Sigmoid colon (tissue), 7 donors: Measurements from ENCODE around the gene C11orf54. TPM values are rescaled to one million over a fixed set of nuclear protein-coding genes. Genes with fewer than 3 reads are reported as not detected.

Experiments
- DNase-seq: peaks from one replicate; pipeline ENCODE4 v3.0.0-alpha.2; 2019
- H3K27ac ChIP-seq, 4 donors: fragments of 200-600 bp; sonication (generic); one replicate each; pipeline ENCODE4 v1.5.1; 2016 to 2019; ENCODE audit warnings: mild to moderate bottlenecking in 1 of 4
- H3K27me3 ChIP-seq, 3 donors: fragments of 200-600 bp; sonication (generic); one replicate each; pipeline ENCODE4 v1.5.1; 2019; ENCODE audit warnings: mild to moderate bottlenecking in 1 of 3
- H3K36me3 ChIP-seq, 4 donors: fragments of 200-600 bp; sonication (generic); one replicate each; pipeline ENCODE4 v1.5.1; 2016 to 2019
- H3K4me1 ChIP-seq, 4 donors: fragments of 200-600 bp; sonication (generic); one replicate each; pipeline ENCODE4 v1.5.1; 2017 to 2019
- H3K4me3 ChIP-seq, 4 donors: fragments of 200-600 bp; sonication (generic); one replicate each; pipeline ENCODE4 v1.5.1; 2017 to 2019; ENCODE audit warnings: mild to moderate bottlenecking in 2 of 4, moderate library complexity in 1 of 4
- H3K9me3 ChIP-seq, 4 donors: fragments of 200-600 bp in 3 of 4; sonication (generic) in 3 of 4; one replicate each; pipeline versions ENCODE4 v1.5.1 to v1.6.1; 2013 to 2019
- CTCF ChIP-seq, 4 experiments: fragments of 450-650 bp in 3 of 4; fragments of 200-600 bp in 1 of 4; IDR thresholded peaks; one replicate each; pipeline ENCODE4 v1.5.1; 2016 to 2019; ENCODE audit warnings: antibody characterized with exemption in 4 of 4, mild to moderate bottlenecking in 3 of 4, moderate library complexity in 2 of 4
- EP300 ChIP-seq, 4 donors: sonication (generic); formaldehyde crosslinking; IDR thresholded peaks; one replicate each; pipeline ENCODE4 v1.6.1; 2017; ENCODE audit warnings: antibody characterized with exemption in 4 of 4
- POLR2A ChIP-seq, 2 donors: fragments of 450-650 bp; IDR thresholded peaks; one replicate each; pipeline ENCODE4 v1.6.1; 2016; ENCODE audit warnings: antibody characterized with exemption in 2 of 2, mild to moderate bottlenecking in 2 of 2, moderate library complexity in 2 of 2
- POLR2AphosphoS5 ChIP-seq, 4 donors: sonication (generic); formaldehyde crosslinking; IDR thresholded peaks; one replicate each; pipeline ENCODE4 v1.6.1; 2017; ENCODE audit warnings: antibody characterized with exemption in 4 of 4
- WGBS, 2 donors: extraction: QIAGEN DNeasy Blood & Tissue Kit; methylation state at CpG; one replicate each; pipeline ENCODE4 v1.1.7; 2013; 5-methylcytosine and 5-hydroxymethylcytosine counted together
- intact Hi-C: fragments of 100-400 bp; cut with DNase I; formaldehyde crosslinking; loops from one replicate; pipeline ENCODE4 v1.15.1; 2023
- polyA plus RNA-seq, 3 donors: library from polyadenylated mRNA; stranded (reverse); fragments of 200-250 nt; gene quantifications; one replicate each; pipeline ENCODE4 v1.2.3, GENCODE V29; 2013
- total RNA-seq, 4 donors: library from RNA; depleted of rRNA; stranded (reverse); fragments of >200 nt; gene quantifications; one replicate each; pipeline ENCODE4 v1.1.0, GENCODE V29; 2016
- donor health status: healthy with polysubstance abuse.
- donor health status: Bipolar disorder and iron deficiency.
- donor health status: healthy.

C11orf54 gene
- total and polyA plus RNA-seq, 7 donors, result 23.7 to 82.8 (median 43.8) TPM

DNA sequence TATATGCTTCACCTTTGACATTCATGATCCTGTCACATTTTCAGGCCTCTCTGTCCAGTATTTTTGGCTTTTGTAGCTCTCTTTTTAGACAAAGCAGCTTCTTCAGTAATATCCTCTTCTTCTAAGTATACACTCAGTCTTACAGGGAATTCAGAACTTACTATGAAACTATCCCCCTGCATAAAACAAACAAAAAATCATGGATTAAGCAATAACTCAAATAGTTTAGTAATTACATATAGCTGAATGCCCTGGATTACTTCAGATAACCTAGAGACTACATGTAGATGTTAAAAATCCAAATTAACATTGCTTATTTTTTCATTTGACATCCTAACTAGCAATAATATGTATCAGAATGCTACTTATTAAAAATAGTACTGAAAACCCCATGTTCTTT, 5.3 kb upstream of the C11orf54 start:
- no peak for DNase-seq
- H3K4me1 ChIP-seq, result peaks cover 0 to 51% (median 34%) of the 10 kb centered on the region in 4 donors

GRCh38 chr11:93737904-93738612, 3.4 kb upstream of the C11orf54 start:
- 30 to 33% methylated on average over 6 of the region's 6 CpGs for WGBS, 2 donors
- Histone ChIP-seq H3K9me3 (no peaks in the 10 kb centered on the region), H3K36me3 (peaks cover 25 to 62% (median 40%) of the 10 kb centered on the region in 4 donors), H3K27me3 (no peaks in the 10 kb centered on the region), H3K4me1 (peaks cover 0 to 59% (median 43%) of the 10 kb centered on the region in 4 donors), H3K4me3 (peak overlapping the region in 1 of 4 donors; percentile 15), H3K27ac (no peak overlapping the region)
- no peak for DNase-seq
- intact Hi-C loops, result no loop called here
- TF ChIP-seq EP300 (IDR thresholded peaks at IDR 0.05) (no peak), POLR2AphosphoS5 (IDR thresholded peaks at IDR 0.05) (no peak), POLR2A (IDR thresholded peaks at IDR 0.05) (no peak), CTCF (IDR thresholded peaks at IDR 0.05) (no peak)

More for the DNA sequence above, 5.3 kb upstream of the C11orf54 start:
- intact Hi-C loops, result no loop called here
- Histone ChIP-seq H3K4me3 (no peak overlapping the region), H3K27ac (no peak overlapping the region), H3K27me3 (no peaks in the 10 kb centered on the region), H3K9me3 (no peaks in the 10 kb centered on the region), H3K36me3 (peaks cover 42 to 81% (median 58%) of the 10 kb centered on the region in 4 donors)
- TF ChIP-seq POLR2AphosphoS5 (IDR thresholded peaks at IDR 0.05) (no peak), POLR2A (IDR thresholded peaks at IDR 0.05) (no peak)

- 18 to 47% methylated on average over 6 of the region's 6 CpGs for WGBS, 2 donors
- Histone ChIP-seq H3K36me3 (peaks cover 19 to 61% (median 40%) of the 10 kb centered on the region in 4 donors), H3K9me3 (no peaks in the 10 kb centered on the region), H3K27ac (no peak overlapping the region), H3K4me1 (peaks cover 0 to 59% (median 43%) of the 10 kb centered on the region in 4 donors), H3K4me3 (peak overlapping the region in 1 of 4 donors; percentile 15), H3K27me3 (no peaks in the 10 kb centered on the region)
- TF ChIP-seq CTCF (IDR thresholded peaks at IDR 0.05), result no peak
- no peak for TF ChIP-seq POLR2A (IDR thresholded peaks at IDR 0.05)
- TF ChIP-seq EP300 (IDR thresholded peaks at IDR 0.05), result no peak
- no peak for TF ChIP-seq POLR2AphosphoS5 (IDR thresholded peaks at IDR 0.05)
- no peak for DNase-seq
- intact Hi-C loops, result no loop called here
Measured at GRCh38 chr11:93738647-93739081, 2.8 kb upstream of the C11orf54 start.

- H3K4me1 ChIP-seq, result peaks cover 0 to 52% (median 46%) of the 10 kb centered on the region in 4 donors
- intact Hi-C loops, result loop anchor here (2.0 to 10.0 kb wide), 5 partner anchors 45 to 752 kb away; partner anchors contain the start of genes ANKRD49, CEP295, MED17 and MRE11
Measured at GRCh38 chr11:93740031-93740729, 1.3 kb upstream of the C11orf54 start.

More at GRCh38 chr11:93740031-93740729, 1.3 kb upstream of the C11orf54 start:
- 3 to 4% methylated on average over 18 of the region's 18 CpGs for WGBS, 2 donors
- no peak for DNase-seq
- Histone ChIP-seq H3K9me3 (no peaks in the 10 kb centered on the region), H3K27ac (peak overlapping the region; percentile 89 to 96 (median 93)), H3K36me3 (peaks cover 16 to 49% (median 26%) of the 10 kb centered on the region in 4 donors), H3K4me3 (peak overlapping the region; percentile 62 to 90 (median 78)), H3K27me3 (no peaks in the 10 kb centered on the region)
- TF ChIP-seq CTCF (IDR thresholded peaks at IDR 0.05) (no peak), POLR2AphosphoS5 (IDR thresholded peaks at IDR 0.05) (no peak), POLR2A (IDR thresholded peaks at IDR 0.05) (no peak), EP300 (IDR thresholded peaks at IDR 0.05) (no peak)
